ENCODE results near the gene GSN.

The GSN gene

GRCh38 chr9:121305269-121305994, 37.5 kb downstream of the GSN start:
- no peak for DNase-seq

- DNase-seq: no peak
Observed at GRCh38 chr9:121307976-121308375, 40.0 kb downstream of the GSN start.

GRCh38 chr9:121308765-121309164, 40.8 kb downstream of the GSN start:
- DNase-seq: no peak

GRCh38 chr9:121309171-121309570, 41.2 kb downstream of the GSN start:
- no peak for DNase-seq

- no peak for DNase-seq
Observed at GRCh38 chr9:121309833-121310425, 42.0 kb downstream of the GSN start.

- no peak for DNase-seq
Observed at GRCh38 chr9:121310571-121310970, 42.6 kb downstream of the GSN start.

- DNase-seq: no peak
Observed at GRCh38 chr9:121312169-121312568, 44.2 kb downstream of the GSN start.

- DNase-seq: no peak
Observed at GRCh38 chr9:121313458-121314152, 45.6 kb downstream of the GSN start.

- no peak for DNase-seq
Observed at GRCh38 chr9:121316378-121316777, 48.4 kb downstream of the GSN start.

- no peak for DNase-seq
Observed at GRCh38 chr9:121316852-121317373, 49.0 kb downstream of the GSN start.

- DNase-seq: no peak
Observed at GRCh38 chr9:121317737-121318630, 50.0 kb downstream of the GSN start.

- DNase-seq: no peak
Observed at GRCh38 chr9:121318631-121319382, 50.8 kb downstream of the GSN start.

- no peak for DNase-seq
Observed at GRCh38 chr9:121319383-121319780, 51.4 kb downstream of the GSN start.

GRCh38 chr9:121321016-121321503, 53.1 kb downstream of the GSN start:
- DNase-seq: peak; percentile 18

- no peak for DNase-seq
Observed at GRCh38 chr9:121322037-121322736, 54.2 kb downstream of the GSN start.

- no peak for DNase-seq
Observed at GRCh38 chr9:121322737-121323448, 54.9 kb downstream of the GSN start.

GRCh38 chr9:121323449-121324151, 55.6 kb downstream of the GSN start:
- DNase-seq: no peak

GRCh38 chr9:121324316-121324715, 56.4 kb downstream of the GSN start:
- no peak for DNase-seq

GRCh38 chr9:121324755-121325154, 56.8 kb downstream of the GSN start:
- DNase-seq: no peak

- DNase-seq: no peak
Observed at GRCh38 chr9:121325387-121325786, 57.4 kb downstream of the GSN start.
